ENCODE measurements around the gene SLC52A3.

The SLC52A3 gene

GRCh38 chr20:761418-762381 lies 6.6 kb downstream of the SLC52A3 start:
- DNase-seq (ENCODE audit: low read depth) = no peak
- TF ChIP-seq CTCF (conservative IDR thresholded peaks at IDR 0.05; ENCODE audit: low read length) = no peak
- H3K4me3 ChIP-seq (ENCODE audit: low read length) = no peak overlapping the region

GRCh38 chr20:760751-761417 lies 7.4 kb downstream of the SLC52A3 start:
- DNase-seq (ENCODE audit: low read depth) = no peak
- peak; percentile 56 for TF ChIP-seq CTCF (conservative IDR thresholded peaks at IDR 0.05; ENCODE audit: low read length)

GRCh38 chr20:757506-757905 lies 10.8 kb downstream of the SLC52A3 start:
- TF ChIP-seq CTCF (conservative IDR thresholded peaks at IDR 0.05; ENCODE audit: low read length) = no peak

More at GRCh38 chr20:760751-761417, 7.4 kb downstream of the SLC52A3 start:
- no peak overlapping the region for H3K4me3 ChIP-seq (ENCODE audit: low read length)

GRCh38 chr20:755941-756340 lies 12.4 kb downstream of the SLC52A3 start:
- no peak overlapping the region for H3K4me3 ChIP-seq (ENCODE audit: low read length)
- no peak for TF ChIP-seq CTCF (conservative IDR thresholded peaks at IDR 0.05; ENCODE audit: low read length)
- no peak for DNase-seq (ENCODE audit: low read depth)

More at GRCh38 chr20:757506-757905, 10.8 kb downstream of the SLC52A3 start:
- no peak overlapping the region for H3K4me3 ChIP-seq (ENCODE audit: low read length)
- DNase-seq (ENCODE audit: low read depth) = no peak

- TF ChIP-seq CTCF (conservative IDR thresholded peaks at IDR 0.05; ENCODE audit: low read length) = no peak
- no peak overlapping the region for H3K4me3 ChIP-seq (ENCODE audit: low read length)
- DNase-seq (ENCODE audit: low read depth) = no peak
Observed at GRCh38 chr20:754904-755303, 13.4 kb downstream of the SLC52A3 start.

- TF ChIP-seq CTCF (conservative IDR thresholded peaks at IDR 0.05; ENCODE audit: low read length) = no peak
- H3K4me3 ChIP-seq (ENCODE audit: low read length) = no peak overlapping the region
- no peak for DNase-seq (ENCODE audit: low read depth)
Observed at GRCh38 chr20:753897-754635, 14.2 kb downstream of the SLC52A3 start.

Measured in AG10803 (cell line).